HepG2 (cell line): Measurements from ENCODE around the gene GRB10. TPM values are rescaled to one million over a fixed set of nuclear protein-coding genes. Genes with fewer than 3 reads are reported as not detected.

Experiments
- ATAC-seq: fragments of 200-7000 bp; cut with Tn5 transposase; 3 replicates; pipeline ENCODE4 v1.9.1; 2020; ENCODE audit warnings: mild to moderate bottlenecking, moderate library complexity
- BruUV-seq: library from RNA; stranded (reverse); fragments of 400-500 nt; replicated peaks from 2 replicates; lab custom pipeline; 2021; lab: Mats Ljungman, UMichigan
- CTCF ChIA-PET: fragments of 300-600 bp; formaldehyde crosslinking; extraction: SDS; loops from one replicate; lab custom pipeline; 2021; ENCODE audit warnings: low total read pairs, inconsistent platforms, low intra/inter-chr PET ratio; lab: Yijun Ruan, JAX
- POLR2A ChIA-PET: fragments of 350-600 bp; sonication (Branson Sonifier 250); formaldehyde crosslinking; loops from one replicate; lab custom pipeline; 2020; ENCODE audit warnings: antibody characterized with exemption, inconsistent platforms; lab: Yijun Ruan, JAX
- DNase-seq: peaks from one replicate; pipeline ENCODE4 v3.0.0-alpha.2; 2015; ENCODE audit warnings: low spot score
- FAIRE-seq: peaks from 3 replicates; lab custom pipeline; 2011; peaks lifted over from hg19 to GRCh38; lab: Jason Lieb, UNC
- H2AFZ ChIP-seq: one replicate; pipeline ENCODE4 v1.6.1; 2011; ENCODE audit warnings: low read length, inconsistent platforms
- H3K27ac ChIP-seq: fragments of 300-600 bp; 3 replicates; pipeline ENCODE4 v1.8.0; 2011; ENCODE audit warnings: mixed run types, mild to moderate bottlenecking, mixed read lengths, low read length, inconsistent platforms; ENCODE audit not compliant: insufficient read depth; ENCODE audit errors: extremely low read length
- H3K27me3 ChIP-seq, 2 experiments: fragments of 200-600 bp in 1 of 2; 2 replicates in 1 of 2; 3 replicates in 1 of 2; pipeline versions ENCODE4 v1.6.0 to v1.8.0; 2011; ENCODE audit warnings: low read length in 2 of 2, mild to moderate bottlenecking in 2 of 2, moderate library complexity in 2 of 2, inconsistent platforms in 1 of 2; ENCODE audit not compliant: insufficient read depth in 2 of 2, control insufficient read depth in 1 of 2
- H3K36me3 ChIP-seq, 2 experiments: fragments of 200-600 bp in 1 of 2; replicated peaks in 1 of 2; 2 replicates in 1 of 2; 3 replicates in 1 of 2; pipeline versions ENCODE4 v1.5.1 to v1.8.0; 2011; ENCODE audit warnings: low read length in 2 of 2, inconsistent platforms in 1 of 2; ENCODE audit not compliant: insufficient read depth in 2 of 2, control insufficient read depth in 1 of 2
- H3K4me1 ChIP-seq: 2 replicates; pipeline ENCODE4 v1.5.1; 2012; ENCODE audit warnings: low read length, inconsistent platforms; ENCODE audit not compliant: insufficient read depth
- H3K4me2 ChIP-seq: 2 replicates; pipeline ENCODE4 v1.6.0; 2011; ENCODE audit warnings: low read depth, low read length, inconsistent platforms
- H3K4me3 ChIP-seq, 3 experiments: fragments of 200-600 bp in 1 of 3; sonication (generic), shearing (Covaris generic) in 1 of 3; replicated peaks in 1 of 3; 2 replicates each; pipeline ENCODE4 v1.5.1; 2011 to 2016; ENCODE audit warnings: low read length in 3 of 3, inconsistent platforms in 2 of 3, low read depth in 2 of 3, mild to moderate bottlenecking in 2 of 3, control low read depth in 1 of 3, mixed read lengths in 1 of 3; ENCODE audit not compliant: insufficient read depth in 1 of 3
- H3K79me2 ChIP-seq: one replicate; pipeline ENCODE4 v1.6.1; 2011; ENCODE audit warnings: low read length, inconsistent platforms; ENCODE audit not compliant: insufficient read depth
- H3K9ac ChIP-seq: 2 replicates; pipeline ENCODE4 v1.6.0; 2011; ENCODE audit warnings: mild to moderate bottlenecking, low read depth, low read length, inconsistent platforms; ENCODE audit not compliant: insufficient read depth
- H3K9me3 ChIP-seq: 2 replicates; pipeline ENCODE4 v1.5.1; 2012; ENCODE audit warnings: mild to moderate bottlenecking, low read length
- H4K20me1 ChIP-seq: 2 replicates; pipeline ENCODE4 v1.6.0; 2011; ENCODE audit warnings: inconsistent platforms, mild to moderate bottlenecking, low read length, moderate library complexity; ENCODE audit not compliant: insufficient read depth
- DR1 ChIP-seq: sonication (generic); formaldehyde crosslinking; IDR thresholded peaks from 2 replicates; pipeline ENCODE4 v1.8.0; 2021; ENCODE audit warnings: mild to moderate bottlenecking, missing genetic modification reagents, inconsistent platforms
- HDAC1 ChIP-seq: sonication (generic); formaldehyde crosslinking; IDR thresholded peaks from 2 replicates; pipeline ENCODE4 v1.5.1; 2020; ENCODE audit warnings: mild to moderate bottlenecking, missing genetic modification reagents
- KDM6A ChIP-seq: IDR thresholded peaks from 2 replicates; pipeline ENCODE4 v1.6.1; 2016; ENCODE audit warnings: low read depth
- NCOR1 ChIP-seq: fragments of 200-600 bp; sonication (generic); IDR thresholded peaks from 2 replicates; pipeline ENCODE4 v1.7.0; 2017; ENCODE audit warnings: antibody characterized with exemption, low read length, borderline replicate concordance
- NRL ChIP-seq: sonication (generic); formaldehyde crosslinking; IDR thresholded peaks from 2 replicates; pipeline ENCODE4 v1.5.0; 2020; ENCODE audit warnings: missing genetic modification reagents, mild to moderate bottlenecking, moderate library complexity, borderline replicate concordance
- RCOR2 ChIP-seq: IDR thresholded peaks from 2 replicates; pipeline ENCODE4 v1.6.1; 2016; ENCODE audit warnings: missing biosample characterization, missing genetic modification reagents
- SNRNP70 ChIP-seq: fragments of 200-400 bp; formaldehyde crosslinking; IDR thresholded peaks from 2 replicates; pipeline ENCODE4 v1.6.1; 2017; ENCODE audit warnings: mild to moderate bottlenecking, low read depth, low read length, moderate library complexity
- SP5 ChIP-seq: IDR thresholded peaks from 2 replicates; pipeline ENCODE4 v1.6.1; 2016; ENCODE audit warnings: low read depth, borderline replicate concordance
- TAF1 ChIP-seq: sonication (generic); formaldehyde crosslinking; IDR thresholded peaks from 2 replicates; pipeline ENCODE4 v1.4.0; 2020; ENCODE audit warnings: missing genetic modification reagents
- TEAD2 ChIP-seq: sonication (generic); formaldehyde crosslinking; IDR thresholded peaks from 2 replicates; pipeline ENCODE4 v1.9.0; 2021; ENCODE audit warnings: missing genetic modification reagents
- YEATS4 ChIP-seq: sonication (generic); formaldehyde crosslinking; IDR thresholded peaks from 2 replicates; pipeline ENCODE4 v1.4.0; 2020; ENCODE audit warnings: missing genetic modification reagents, borderline replicate concordance
- ZC3H4 ChIP-seq: sonication (generic); formaldehyde crosslinking; IDR thresholded peaks from 2 replicates; pipeline ENCODE4 v1.4.0; 2020; ENCODE audit warnings: missing genetic modification reagents, borderline replicate concordance
- ZNF230 ChIP-seq: sonication (generic); formaldehyde crosslinking; IDR thresholded peaks from 2 replicates; pipeline ENCODE4 v1.4.0; 2020; ENCODE audit warnings: mild to moderate bottlenecking, missing genetic modification reagents
- ZNF543 ChIP-seq: sonication (generic); formaldehyde crosslinking; IDR thresholded peaks from 2 replicates; pipeline ENCODE4 v1.4.0; 2020; ENCODE audit warnings: mild to moderate bottlenecking, missing genetic modification reagents
- ZNF891 ChIP-seq: sonication (generic); formaldehyde crosslinking; IDR thresholded peaks from 2 replicates; pipeline ENCODE4 v1.5.0; 2020; ENCODE audit warnings: mild to moderate bottlenecking, missing genetic modification reagents
- ZSCAN20 ChIP-seq: sonication (generic); formaldehyde crosslinking; IDR thresholded peaks from 2 replicates; pipeline ENCODE4 v1.4.0; 2020; ENCODE audit warnings: missing genetic modification reagents, mild to moderate bottlenecking, borderline replicate concordance
- WGBS: methylation state at CpG from one replicate; pipeline ENCODE4 v1.1.6; 2017; ENCODE audit warnings: low lambda C conversion rate; 5-methylcytosine and 5-hydroxymethylcytosine counted together
- in situ Hi-C: cut with HindIII; loops from 2 replicates; pipeline ENCODE4 v1.10.0; 2017; ENCODE audit warnings: low pct_unique_long_range_greater_than_20kb; ENCODE audit not compliant: extremely low pct_ligation_motif_present
- intact Hi-C: fragments of 100-400 bp; cut with micrococcal nuclease; formaldehyde crosslinking; loops from one replicate; pipeline ENCODE4 v1.10.0; 2022; ENCODE audit not compliant: unreplicated experiment
- polyA plus RNA-seq, 8 experiments: library from polyadenylated mRNA; depleted of rRNA in 3 of 8; stranded (reverse) in 7 of 8; unstranded in 1 of 8; fragments of >200 nt; fragmentation: Illumina TruSeq in 4 of 8; extraction: Trizol in 4 of 8; gene quantifications; 2 replicates each; pipeline versions ENCODE4 v1.2.1 to v1.2.3, GENCODE V29; 2011 to 2016; ENCODE audit warnings: low read depth in 4 of 8, missing spikeins in 1 of 8, mixed read lengths in 1 of 8; ENCODE audit not compliant: insufficient read depth in 1 of 8
- total RNA-seq, 5 experiments: library from RNA; depleted of rRNA; stranded (reverse); fragments of >200 nt; fragmentation: Illumina TruSeq; extraction: Trizol; gene quantifications; 2 replicates each; pipeline ENCODE4 v1.2.3, GENCODE V29; 2016; ENCODE audit warnings: low read depth in 1 of 5
- TF ChIP-seq, protein P1 (sequence below): sonication (generic); formaldehyde crosslinking; IDR thresholded peaks from 2 replicates; pipeline ENCODE4 v1.5.0; 2020; ENCODE audit warnings: mild to moderate bottlenecking, missing genetic modification reagents, borderline replicate concordance

Gene GRB10
- total and polyA plus RNA-seq, 2 of the 13 experiments (the other 11 are each of a cell fraction or from before 2014, with no cell fraction given): 4.0 to 6.8 TPM

GRCh38 chr7:50710441-50711154, 72.1 kb downstream of the GRB10 start:
- Histone ChIP-seq H3K9me3 (no peaks in the 10 kb centered on the region), H3K4me3 (no peak overlapping the region), H3K36me3 (no peaks in the 10 kb centered on the region), H3K79me2 (no peaks in the 10 kb centered on the region), H2AFZ (no peak overlapping the region), H3K4me2 (no peak overlapping the region), H3K4me1 (peaks cover 9% of the 10 kb centered on the region), H3K27ac (no peak overlapping the region), H3K9ac (no peak overlapping the region), H3K27me3 (no peaks in the 10 kb centered on the region), H4K20me1 (no peaks in the 10 kb centered on the region)
- ATAC-seq (no peak), DNase-seq (no peak), FAIRE-seq (no peak)
- in situ Hi-C loops (no loop called here), intact Hi-C loops (no loop called here)
- ChIA-PET CTCF (no interaction called here), POLR2A (no interaction called here)
- TF ChIP-seq HDAC1 (no peak), RCOR2 (no peak), ZNF891 (CRISPR knock-in tag) (no peak), SNRNP70 (no peak), ZNF543 (CRISPR knock-in tag) (no peak)
- no TSS peak for BruUV-seq
- 72% methylated on average over 13 of the region's 15 CpGs for WGBS

DNA sequence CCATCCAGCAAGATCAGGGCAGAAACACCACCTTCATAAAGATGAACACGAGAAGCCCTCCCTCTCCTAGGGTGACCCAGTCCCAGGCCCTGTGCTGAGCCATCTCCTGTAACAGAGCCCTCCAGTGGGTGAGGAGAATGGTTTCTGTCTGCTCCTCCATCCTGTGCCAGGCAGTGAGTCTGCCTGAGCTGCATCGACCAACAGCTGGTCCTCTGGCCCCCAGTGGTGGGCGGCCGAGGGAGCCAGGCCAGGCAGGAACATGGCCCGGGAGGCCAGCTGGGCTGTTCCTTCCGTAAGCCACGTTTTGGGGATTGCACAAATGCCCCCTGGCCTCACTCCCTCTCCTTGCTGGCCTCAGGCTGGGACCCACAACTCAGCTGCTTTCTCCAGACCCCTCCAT, 73.5 kb downstream of the GRB10 start:
- no peak overlapping the region for H3K4me3 ChIP-seq
- DNase-seq: no peak
- BruUV-seq: no TSS peak
- peak; percentile 27; the same call in 2 of the 3 replicates for ATAC-seq
- peaks cover 9% of the 10 kb centered on the region for H3K4me1 ChIP-seq
- WGBS: 81% methylated on average over 5 of the region's 7 CpGs
- in situ Hi-C loops: no loop called here
- H3K36me3 ChIP-seq: no peaks in the 10 kb centered on the region
- intact Hi-C loops: no loop called here
- no peaks in the 10 kb centered on the region for H3K79me2 ChIP-seq
- H3K27me3 ChIP-seq: no peaks in the 10 kb centered on the region
- no peak overlapping the region for H3K9ac ChIP-seq
- no peaks in the 10 kb centered on the region for H3K9me3 ChIP-seq
- H3K27ac ChIP-seq: no peak overlapping the region
- H4K20me1 ChIP-seq: no peaks in the 10 kb centered on the region
- no peak for FAIRE-seq
- no peak overlapping the region for H2AFZ ChIP-seq
- ChIA-PET CTCF (no interaction called here), POLR2A (no interaction called here)
- no peak overlapping the region for H3K4me2 ChIP-seq
- TF ChIP-seq KDM6A (no peak), YEATS4 (CRISPR knock-in tag) (no peak), ZC3H4 (CRISPR knock-in tag) (no peak), NRL (no peak), TAF1 (CRISPR knock-in tag) (no peak), DR1 (CRISPR knock-in tag) (no peak), ZNF230 (no peak), TEAD2 (CRISPR knock-in tag) (no peak), ZSCAN20 (no peak), SP5 (CRISPR knock-in tag) (no peak), NCOR1 (no peak)
- TF ChIP-seq, protein P1, sequence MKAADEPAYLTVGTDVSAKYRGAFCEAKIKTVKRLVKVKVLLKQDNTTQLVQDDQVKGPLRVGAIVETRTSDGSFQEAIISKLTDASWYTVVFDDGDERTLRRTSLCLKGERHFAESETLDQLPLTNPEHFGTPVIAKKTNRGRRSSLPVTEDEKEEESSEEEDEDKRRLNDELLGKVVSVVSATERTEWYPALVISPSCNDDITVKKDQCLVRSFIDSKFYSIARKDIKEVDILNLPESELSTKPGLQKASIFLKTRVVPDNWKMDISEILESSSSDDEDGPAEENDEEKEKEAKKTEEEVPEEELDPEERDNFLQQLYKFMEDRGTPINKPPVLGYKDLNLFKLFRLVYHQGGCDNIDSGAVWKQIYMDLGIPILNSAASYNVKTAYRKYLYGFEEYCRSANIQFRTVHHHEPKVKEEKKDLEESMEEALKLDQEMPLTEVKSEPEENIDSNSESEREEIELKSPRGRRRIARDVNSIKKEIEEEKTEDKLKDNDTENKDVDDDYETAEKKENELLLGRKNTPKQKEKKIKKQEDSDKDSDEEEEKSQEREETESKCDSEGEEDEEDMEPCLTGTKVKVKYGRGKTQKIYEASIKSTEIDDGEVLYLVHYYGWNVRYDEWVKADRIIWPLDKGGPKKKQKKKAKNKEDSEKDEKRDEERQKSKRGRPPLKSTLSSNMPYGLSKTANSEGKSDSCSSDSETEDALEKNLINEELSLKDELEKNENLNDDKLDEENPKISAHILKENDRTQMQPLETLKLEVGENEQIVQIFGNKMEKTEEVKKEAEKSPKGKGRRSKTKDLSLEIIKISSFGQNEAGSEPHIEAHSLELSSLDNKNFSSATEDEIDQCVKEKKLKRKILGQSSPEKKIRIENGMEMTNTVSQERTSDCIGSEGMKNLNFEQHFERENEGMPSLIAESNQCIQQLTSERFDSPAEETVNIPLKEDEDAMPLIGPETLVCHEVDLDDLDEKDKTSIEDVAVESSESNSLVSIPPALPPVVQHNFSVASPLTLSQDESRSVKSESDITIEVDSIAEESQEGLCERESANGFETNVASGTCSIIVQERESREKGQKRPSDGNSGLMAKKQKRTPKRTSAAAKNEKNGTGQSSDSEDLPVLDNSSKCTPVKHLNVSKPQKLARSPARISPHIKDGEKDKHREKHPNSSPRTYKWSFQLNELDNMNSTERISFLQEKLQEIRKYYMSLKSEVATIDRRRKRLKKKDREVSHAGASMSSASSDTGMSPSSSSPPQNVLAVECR (CRISPR knock-in tag): no peak
